GM12878 (cell line): ENCODE results near the gene TRIM73.
"Not testable (repeated sequence)": the region's sequence is repeated elsewhere in the genome, so short reads cannot be mapped to it uniquely, and the experiment has no call there.

Experiments used
- CREM ChIP-seq: IDR thresholded peaks from 2 replicates; pipeline ENCODE4 v1.6.1; 2014; ENCODE audit warnings: antibody characterized with exemption, low read depth
- CTCF ChIP-seq, 3 experiments: IDR thresholded peaks in 2 of 3; conservative IDR thresholded peaks in 1 of 3; 2 replicates each; pipeline ENCODE4 v1.5.1; 2011; ENCODE audit warnings: low read depth in 3 of 3, low read length in 3 of 3, mild to moderate bottlenecking in 3 of 3, control low read depth in 2 of 3, moderate library complexity in 2 of 3, inconsistent platforms in 1 of 3, mixed read lengths in 1 of 3; ENCODE audit not compliant: control insufficient read depth in 2 of 3, insufficient read depth in 1 of 3; ENCODE audit errors: extremely low read depth in 1 of 3
- EP300 ChIP-seq, 2 experiments: fragments of 150-350 bp in 1 of 2; IDR thresholded peaks; 2 replicates each; pipeline ENCODE4 v1.6.1; 2011 to 2012; ENCODE audit warnings: low read depth in 2 of 2, low read length in 2 of 2, borderline replicate concordance in 1 of 2, improper control_type of control experiment in 1 of 2, inconsistent platforms in 1 of 2; ENCODE audit not compliant: control insufficient read depth in 1 of 2
- EZH2 ChIP-seq: IDR thresholded peaks from 2 replicates; pipeline ENCODE4 v1.6.1; 2012; ENCODE audit warnings: low read depth, mild to moderate bottlenecking, control low read depth, inconsistent platforms, low read length, borderline replicate concordance; ENCODE audit not compliant: control insufficient read depth
- JUND ChIP-seq: IDR thresholded peaks from 2 replicates; pipeline ENCODE4 v1.6.1; 2012; ENCODE audit warnings: low read depth, mild to moderate bottlenecking, low read length, improper control_type of control experiment, moderate library complexity
- KDM1A ChIP-seq: fragments of 200-600 bp; sonication (generic); IDR thresholded peaks from 2 replicates; pipeline ENCODE4 v1.6.1; 2016; ENCODE audit warnings: borderline replicate concordance
- POLR2AphosphoS5 ChIP-seq: IDR thresholded peaks from 2 replicates; pipeline ENCODE4 v1.6.1; 2011; ENCODE audit warnings: mild to moderate bottlenecking, low read length, inconsistent platforms
- RAD21 ChIP-seq: IDR thresholded peaks from 2 replicates; pipeline ENCODE4 v1.6.1; 2011; ENCODE audit warnings: mild to moderate bottlenecking, low read depth, low read length, moderate library complexity; ENCODE audit not compliant: insufficient read depth
- TAF1 ChIP-seq: IDR thresholded peaks from 2 replicates; pipeline ENCODE4 v1.6.1; 2011; ENCODE audit warnings: mild to moderate bottlenecking, low read depth, low read length, borderline replicate concordance
- TCF7 ChIP-seq: IDR thresholded peaks from 2 replicates; pipeline ENCODE4 v1.6.1; 2014; ENCODE audit warnings: antibody characterized with exemption, borderline replicate concordance
- TF ChIP-seq, protein P1 (sequence below): fragments of 450-650 bp; IDR thresholded peaks from 2 replicates; pipeline ENCODE4 v1.6.1; 2017; ENCODE audit warnings: mild to moderate bottlenecking, moderate library complexity
- TF ChIP-seq, protein P2 (sequence below): fragments of 450-650 bp; formaldehyde crosslinking; IDR thresholded peaks from 2 replicates; pipeline ENCODE4 v1.4.0; 2022; ENCODE audit warnings: mild to moderate bottlenecking, moderate library complexity

GRCh38 chr7:75393194-75393593, 2.2 kb upstream of the TRIM73 start:
- TF ChIP-seq, protein P1, sequence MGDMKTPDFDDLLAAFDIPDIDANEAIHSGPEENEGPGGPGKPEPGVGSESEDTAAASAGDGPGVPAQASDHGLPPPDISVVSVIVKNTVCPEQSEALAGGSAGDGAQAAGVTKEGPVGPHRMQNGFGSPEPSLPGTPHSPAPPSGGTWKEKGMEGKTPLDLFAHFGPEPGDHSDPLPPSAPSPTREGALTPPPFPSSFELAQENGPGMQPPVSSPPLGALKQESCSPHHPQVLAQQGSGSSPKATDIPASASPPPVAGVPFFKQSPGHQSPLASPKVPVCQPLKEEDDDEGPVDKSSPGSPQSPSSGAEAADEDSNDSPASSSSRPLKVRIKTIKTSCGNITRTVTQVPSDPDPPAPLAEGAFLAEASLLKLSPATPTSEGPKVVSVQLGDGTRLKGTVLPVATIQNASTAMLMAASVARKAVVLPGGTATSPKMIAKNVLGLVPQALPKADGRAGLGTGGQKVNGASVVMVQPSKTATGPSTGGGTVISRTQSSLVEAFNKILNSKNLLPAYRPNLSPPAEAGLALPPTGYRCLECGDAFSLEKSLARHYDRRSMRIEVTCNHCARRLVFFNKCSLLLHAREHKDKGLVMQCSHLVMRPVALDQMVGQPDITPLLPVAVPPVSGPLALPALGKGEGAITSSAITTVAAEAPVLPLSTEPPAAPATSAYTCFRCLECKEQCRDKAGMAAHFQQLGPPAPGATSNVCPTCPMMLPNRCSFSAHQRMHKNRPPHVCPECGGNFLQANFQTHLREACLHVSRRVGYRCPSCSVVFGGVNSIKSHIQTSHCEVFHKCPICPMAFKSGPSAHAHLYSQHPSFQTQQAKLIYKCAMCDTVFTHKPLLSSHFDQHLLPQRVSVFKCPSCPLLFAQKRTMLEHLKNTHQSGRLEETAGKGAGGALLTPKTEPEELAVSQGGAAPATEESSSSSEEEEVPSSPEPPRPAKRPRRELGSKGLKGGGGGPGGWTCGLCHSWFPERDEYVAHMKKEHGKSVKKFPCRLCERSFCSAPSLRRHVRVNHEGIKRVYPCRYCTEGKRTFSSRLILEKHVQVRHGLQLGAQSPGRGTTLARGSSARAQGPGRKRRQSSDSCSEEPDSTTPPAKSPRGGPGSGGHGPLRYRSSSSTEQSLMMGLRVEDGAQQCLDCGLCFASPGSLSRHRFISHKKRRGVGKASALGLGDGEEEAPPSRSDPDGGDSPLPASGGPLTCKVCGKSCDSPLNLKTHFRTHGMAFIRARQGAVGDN: not testable (repeated sequence)
- not testable (repeated sequence) for TF ChIP-seq EP300 (IDR thresholded peaks at IDR 0.05; ENCODE audit: borderline replicate concordance in 1 of 2, control insufficient read depth in 1 of 2, low read depth in 2 of 2, low read length in 2 of 2); JUND; TAF1; RAD21; CTCF (IDR thresholded peaks at IDR 0.05 in 2 of 3, conservative IDR thresholded peaks at IDR 0.05 in 1 of 3; ENCODE audit: control insufficient read depth in 2 of 3, extremely low read depth in 1 of 3, insufficient read depth in 1 of 3, low read depth in 3 of 3, low read length in 3 of 3); KDM1A; EZH2; TCF7; POLR2AphosphoS5; CREM
- TF ChIP-seq, protein P2, sequence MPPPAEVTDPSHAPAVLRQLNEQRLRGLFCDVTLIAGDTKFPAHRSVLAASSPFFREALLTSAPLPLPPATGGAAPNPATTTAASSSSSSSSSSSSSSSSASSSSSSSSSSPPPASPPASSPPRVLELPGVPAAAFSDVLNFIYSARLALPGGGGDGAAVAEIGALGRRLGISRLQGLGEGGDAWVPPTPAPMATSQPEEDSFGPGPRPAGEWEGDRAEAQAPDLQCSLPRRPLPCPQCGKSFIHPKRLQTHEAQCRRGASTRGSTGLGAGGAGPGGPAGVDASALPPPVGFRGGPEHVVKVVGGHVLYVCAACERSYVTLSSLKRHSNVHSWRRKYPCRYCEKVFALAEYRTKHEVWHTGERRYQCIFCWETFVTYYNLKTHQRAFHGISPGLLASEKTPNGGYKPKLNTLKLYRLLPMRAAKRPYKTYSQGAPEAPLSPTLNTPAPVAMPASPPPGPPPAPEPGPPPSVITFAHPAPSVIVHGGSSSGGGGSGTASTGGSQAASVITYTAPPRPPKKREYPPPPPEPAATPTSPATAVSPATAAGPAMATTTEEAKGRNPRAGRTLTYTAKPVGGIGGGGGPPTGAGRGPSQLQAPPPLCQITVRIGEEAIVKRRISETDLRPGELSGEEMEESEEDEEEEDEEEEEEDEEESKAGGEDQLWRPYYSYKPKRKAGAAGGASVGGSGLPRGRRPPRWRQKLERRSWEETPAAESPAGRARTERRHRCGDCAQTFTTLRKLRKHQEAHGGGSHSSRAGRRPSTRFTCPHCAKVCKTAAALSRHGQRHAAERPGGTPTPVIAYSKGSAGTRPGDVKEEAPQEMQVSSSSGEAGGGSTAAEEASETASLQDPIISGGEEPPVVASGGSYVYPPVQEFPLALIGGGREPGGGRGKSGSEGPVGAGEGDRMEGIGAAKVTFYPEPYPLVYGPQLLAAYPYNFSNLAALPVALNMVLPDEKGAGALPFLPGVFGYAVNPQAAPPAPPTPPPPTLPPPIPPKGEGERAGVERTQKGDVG (CRISPR knock-in tag): not testable (repeated sequence)
